Parathyroid adenoma (tissue), 2 donors: ENCODE measurements around the gene DCP1A.
"Not testable (repeated sequence)": the region's sequence is repeated elsewhere in the genome, so short reads cannot be mapped to it uniquely, and the experiment has no call there.

ENCODE experiments used
- H2AFZ ChIP-seq: fragments of 300-600 bp; sonication (generic); one replicate; pipeline ENCODE4 v1.7.0; 2017; ENCODE audit warnings: antibody characterized with exemption, mild to moderate bottlenecking
- H3K27ac ChIP-seq: fragments of 300-600 bp; sonication (generic); one replicate; pipeline ENCODE4 v1.7.0; 2017
- H3K27me3 ChIP-seq: fragments of 300-600 bp; sonication (generic); one replicate; pipeline ENCODE4 v1.7.0; 2017; ENCODE audit warnings: low read length; ENCODE audit not compliant: control insufficient read depth, insufficient read depth
- H3K36me3 ChIP-seq: fragments of 300-600 bp; sonication (generic); one replicate; pipeline ENCODE4 v1.7.0; 2017; ENCODE audit warnings: low read length; ENCODE audit not compliant: control insufficient read depth, insufficient read depth
- H3K4me1 ChIP-seq: fragments of 300-600 bp; sonication (generic); one replicate; pipeline ENCODE4 v1.7.0; 2017; ENCODE audit warnings: control low read depth
- H3K4me2 ChIP-seq: fragments of 300-600 bp; sonication (generic); one replicate; pipeline ENCODE4 v1.7.0; 2017; ENCODE audit warnings: low read length
- H3K4me3 ChIP-seq: fragments of 300-600 bp; sonication (generic); one replicate; pipeline ENCODE4 v1.7.0; 2017; ENCODE audit warnings: low read depth, low read length
- H3K79me2 ChIP-seq: fragments of 300-600 bp; sonication (generic); one replicate; pipeline ENCODE4 v1.7.0; 2017; ENCODE audit warnings: control low read depth
- H3K9ac ChIP-seq: fragments of 300-600 bp; sonication (generic); one replicate; pipeline ENCODE4 v1.7.0; 2017; ENCODE audit warnings: mild to moderate bottlenecking
- H3K9me3 ChIP-seq: fragments of 300-600 bp; sonication (generic); one replicate; pipeline ENCODE4 v1.7.0; 2017; ENCODE audit warnings: low read length; ENCODE audit not compliant: control insufficient read depth
- TF ChIP-seq, protein P1 (sequence below): fragments of 300-600 bp; sonication (generic); IDR thresholded peaks from one replicate; pipeline ENCODE4 v1.7.0; 2017; ENCODE audit warnings: antibody characterized with exemption, mild to moderate bottlenecking
- donor health status: primary hyperparathyroidism.

The DCP1A gene

GRCh38 chr3:53331871-53332270 is 15.5 kb downstream of the DCP1A start:
- Histone ChIP-seq H3K4me1 (peaks cover 8% of the 10 kb centered on the region), H3K27ac (no peak overlapping the region), H3K9ac (no peak overlapping the region), H2AFZ (no peak overlapping the region), H3K79me2 (peaks cover 37% of the 10 kb centered on the region), H3K4me3 (no peak overlapping the region), H3K36me3 (no peaks in the 10 kb centered on the region), H3K4me2 (no peak overlapping the region), H3K27me3 (no peaks in the 10 kb centered on the region), H3K9me3 (no peaks in the 10 kb centered on the region)
- TF ChIP-seq, protein P1, sequence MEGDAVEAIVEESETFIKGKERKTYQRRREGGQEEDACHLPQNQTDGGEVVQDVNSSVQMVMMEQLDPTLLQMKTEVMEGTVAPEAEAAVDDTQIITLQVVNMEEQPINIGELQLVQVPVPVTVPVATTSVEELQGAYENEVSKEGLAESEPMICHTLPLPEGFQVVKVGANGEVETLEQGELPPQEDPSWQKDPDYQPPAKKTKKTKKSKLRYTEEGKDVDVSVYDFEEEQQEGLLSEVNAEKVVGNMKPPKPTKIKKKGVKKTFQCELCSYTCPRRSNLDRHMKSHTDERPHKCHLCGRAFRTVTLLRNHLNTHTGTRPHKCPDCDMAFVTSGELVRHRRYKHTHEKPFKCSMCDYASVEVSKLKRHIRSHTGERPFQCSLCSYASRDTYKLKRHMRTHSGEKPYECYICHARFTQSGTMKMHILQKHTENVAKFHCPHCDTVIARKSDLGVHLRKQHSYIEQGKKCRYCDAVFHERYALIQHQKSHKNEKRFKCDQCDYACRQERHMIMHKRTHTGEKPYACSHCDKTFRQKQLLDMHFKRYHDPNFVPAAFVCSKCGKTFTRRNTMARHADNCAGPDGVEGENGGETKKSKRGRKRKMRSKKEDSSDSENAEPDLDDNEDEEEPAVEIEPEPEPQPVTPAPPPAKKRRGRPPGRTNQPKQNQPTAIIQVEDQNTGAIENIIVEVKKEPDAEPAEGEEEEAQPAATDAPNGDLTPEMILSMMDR, result no peak

DNA sequence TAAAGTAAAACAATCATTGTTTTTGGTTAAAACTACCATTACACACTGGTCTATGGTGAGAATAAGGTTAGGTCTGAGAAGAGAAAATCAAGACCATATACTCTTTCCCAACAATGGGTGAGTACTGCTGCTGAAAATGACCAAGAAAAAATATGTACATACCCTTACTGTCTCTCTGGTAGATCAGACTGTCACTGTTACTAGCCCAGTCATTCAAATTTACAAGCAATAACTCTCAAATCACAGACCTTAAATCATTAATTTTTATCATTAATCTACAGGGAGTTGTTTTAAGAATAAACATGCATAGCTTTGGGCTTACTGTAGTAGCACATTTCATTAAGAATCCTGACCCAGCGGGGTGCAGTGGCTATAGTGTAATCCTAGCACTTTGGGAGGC is 17.4 kb downstream of the DCP1A start:
- Histone ChIP-seq H2AFZ (no peak overlapping the region), H3K4me3 (peak overlapping the region; percentile 48), H3K27me3 (no peaks in the 10 kb centered on the region), H3K4me1 (peaks cover 12% of the 10 kb centered on the region), H3K27ac (no peak overlapping the region), H3K79me2 (peaks cover 46% of the 10 kb centered on the region), H3K9ac (no peak overlapping the region), H3K4me2 (peak overlapping the region; percentile 67), H3K9me3 (no peaks in the 10 kb centered on the region), H3K36me3 (no peaks in the 10 kb centered on the region)
- TF ChIP-seq, protein P1, result no peak

- H3K9me3 ChIP-seq, result no peaks in the 10 kb centered on the region
- H3K79me2 ChIP-seq, result peaks cover 41% of the 10 kb centered on the region
- no peak overlapping the region for H2AFZ ChIP-seq
- peaks cover 16% of the 10 kb centered on the region for H3K4me1 ChIP-seq
- H3K36me3 ChIP-seq, result no peaks in the 10 kb centered on the region
- H3K27ac ChIP-seq, result peak overlapping the region; percentile 66
- H3K4me2 ChIP-seq, result peak overlapping the region; percentile 59
- no peaks in the 10 kb centered on the region for H3K27me3 ChIP-seq
- TF ChIP-seq, protein P1, result no peak
- peak overlapping the region; percentile 48 for H3K4me3 ChIP-seq
- H3K9ac ChIP-seq, result no peak overlapping the region
Measured at GRCh38 chr3:53328746-53329145, 18.6 kb downstream of the DCP1A start.

DNA sequence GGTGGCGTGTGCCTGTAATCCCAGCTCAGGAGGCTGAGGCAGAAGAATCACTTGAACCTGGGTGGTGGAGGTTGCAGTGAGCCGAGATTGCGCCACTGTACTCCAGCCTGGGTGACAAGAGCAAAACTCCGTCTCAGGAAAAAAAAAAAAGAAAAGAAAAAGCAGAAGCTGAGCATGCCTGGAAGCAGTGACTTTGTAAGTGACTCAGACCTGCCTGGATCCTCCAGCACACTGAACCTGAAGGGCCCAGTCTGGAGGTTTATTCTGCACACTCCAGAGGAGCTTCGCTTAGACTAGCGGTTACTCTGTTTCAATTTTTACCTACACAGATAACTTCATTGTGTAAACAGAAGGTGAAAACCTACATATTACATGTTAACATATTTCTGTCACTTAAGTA is 19.4 kb downstream of the DCP1A start:
- H3K27me3 ChIP-seq, H3K27ac ChIP-seq: not testable (repeated sequence)
- H3K4me1 ChIP-seq, result peaks cover 20% of the 10 kb centered on the region

GRCh38 chr3:53324105-53324504 is 23.2 kb downstream of the DCP1A start:
- Histone ChIP-seq H2AFZ (no peak overlapping the region), H3K36me3 (no peaks in the 10 kb centered on the region), H3K27ac (no peak overlapping the region), H3K4me1 (peaks cover 27% of the 10 kb centered on the region), H3K4me3 (no peak overlapping the region), H3K79me2 (peaks cover 35% of the 10 kb centered on the region), H3K9ac (no peak overlapping the region), H3K27me3 (no peaks in the 10 kb centered on the region), H3K4me2 (peak overlapping the region; percentile 42), H3K9me3 (no peaks in the 10 kb centered on the region)
- TF ChIP-seq, protein P1, result no peak

More for the DNA sequence above, 19.4 kb downstream of the DCP1A start:
- not testable (repeated sequence) for H3K9ac ChIP-seq, H3K4me3 ChIP-seq, H3K9me3 ChIP-seq, H2AFZ ChIP-seq, H3K36me3 ChIP-seq
- peak overlapping the region; percentile 59 for H3K4me2 ChIP-seq
- peaks cover 39% of the 10 kb centered on the region for H3K79me2 ChIP-seq
